WTC11 (cell line): ENCODE results near the gene CCDC68. TPM values are rescaled to one million over a fixed set of nuclear protein-coding genes. Genes with fewer than 3 reads are reported as not detected.

Source experiments
- ATAC-seq: fragments of 200-7000 bp; cut with Tn5 transposase; 2 replicates; pipeline ENCODE4 v1.10.0; 2021; ENCODE audit warnings: mild to moderate bottlenecking, moderate library complexity
- CTCF ChIA-PET: fragments of 300-600 bp; sonication (Branson Sonifier 250); formaldehyde crosslinking; loops from one replicate; lab custom pipeline; 2021; ENCODE audit warnings: antibody characterized with exemption; lab: Charles Lee
- POLR2A ChIA-PET: fragments of 350-600 bp; sonication (Branson Sonifier 250); formaldehyde crosslinking; loops from one replicate; lab custom pipeline; 2021; ENCODE audit warnings: antibody characterized with exemption; lab: Charles Lee
- DNase-seq: peaks from one replicate; pipeline ENCODE4 v3.0.0; 2021; ENCODE audit warnings: low spot score
- H3K27ac Mint-ChIP-seq: 2 replicates; pipeline ENCODE4 v1.8.0; 2021; ENCODE audit warnings: mixed read lengths
- H3K27me3 Mint-ChIP-seq: 2 replicates; pipeline ENCODE4 v1.8.0; 2021; ENCODE audit warnings: low read depth, mild to moderate bottlenecking, moderate library complexity, mixed read lengths
- H3K36me3 Mint-ChIP-seq: 2 replicates; pipeline ENCODE4 v1.8.0; 2021; ENCODE audit warnings: mixed read lengths
- H3K4me1 Mint-ChIP-seq: 2 replicates; pipeline ENCODE4 v1.8.0; 2022; ENCODE audit warnings: mixed read lengths
- H3K4me3 Mint-ChIP-seq: 2 replicates; pipeline ENCODE4 v1.8.0; 2021; ENCODE audit warnings: mild to moderate bottlenecking, moderate library complexity, mixed read lengths
- H3K9me3 Mint-ChIP-seq: 2 replicates; pipeline ENCODE4 v1.8.0; 2021; ENCODE audit warnings: mixed read lengths
- ATF1 ChIP-seq: sonication (generic); formaldehyde crosslinking; IDR thresholded peaks from 2 replicates; pipeline ENCODE4 v1.8.1; 2023; ENCODE audit warnings: mild to moderate bottlenecking, moderate library complexity, missing genetic modification reagents
- ATF3 ChIP-seq: sonication (generic); formaldehyde crosslinking; conservative IDR thresholded peaks from 2 replicates; pipeline ENCODE4 v1.8.1; 2022; ENCODE audit warnings: mild to moderate bottlenecking, missing genetic modification reagents
- ATF6 ChIP-seq: sonication (generic); formaldehyde crosslinking; IDR thresholded peaks from 2 replicates; pipeline ENCODE4 v1.8.1; 2023; ENCODE audit warnings: mild to moderate bottlenecking, missing genetic modification reagents
- EMX1 ChIP-seq: fragments of 250-450 bp; sonication (Bioruptor Pico); IDR thresholded peaks from 2 replicates; pipeline ENCODE4 v1.8.0; 2021; ENCODE audit warnings: mild to moderate bottlenecking
- ESRRA ChIP-seq: sonication (generic); formaldehyde crosslinking; IDR thresholded peaks from 2 replicates; pipeline ENCODE4 v1.8.1; 2022; ENCODE audit warnings: mild to moderate bottlenecking, missing genetic modification reagents, borderline replicate concordance
- FOXP1 ChIP-seq: sonication (generic); formaldehyde crosslinking; IDR thresholded peaks from 2 replicates; pipeline ENCODE4 v1.8.0; 2022; ENCODE audit warnings: missing genetic modification reagents, mild to moderate bottlenecking, moderate library complexity, borderline replicate concordance
- GRHL2 ChIP-seq: fragments of 250-450 bp; sonication (Bioruptor Pico); IDR thresholded peaks from 2 replicates; pipeline ENCODE4 v1.8.0; 2022; ENCODE audit warnings: mild to moderate bottlenecking, moderate library complexity; ENCODE audit not compliant: insufficient replicate concordance, severe bottlenecking
- JAZF1 ChIP-seq: fragments of 250-450 bp; sonication (Bioruptor Pico); IDR thresholded peaks from 2 replicates; pipeline ENCODE4 v1.9.0; 2021; ENCODE audit warnings: moderate library complexity, mild to moderate bottlenecking, inconsistent platforms
- KAT7 ChIP-seq: sonication (generic); formaldehyde crosslinking; IDR thresholded peaks from 2 replicates; pipeline ENCODE4 v1.8.1; 2023; ENCODE audit warnings: missing genetic modification reagents, mild to moderate bottlenecking, borderline replicate concordance
- NR1H2 ChIP-seq: sonication (generic); formaldehyde crosslinking; IDR thresholded peaks from 2 replicates; pipeline ENCODE4 v1.9.0; 2021; ENCODE audit warnings: mild to moderate bottlenecking, moderate library complexity, missing genetic modification reagents
- NR2C2 ChIP-seq: sonication (generic); formaldehyde crosslinking; IDR thresholded peaks from 2 replicates; pipeline ENCODE4 v1.8.0; 2022; ENCODE audit warnings: mild to moderate bottlenecking, missing genetic modification reagents
- OVOL2 ChIP-seq: fragments of 250-450 bp; sonication (Bioruptor Pico); IDR thresholded peaks from 2 replicates; pipeline ENCODE4 v1.9.0; 2021; ENCODE audit warnings: mild to moderate bottlenecking, borderline replicate concordance
- SP1 ChIP-seq: sonication (generic); formaldehyde crosslinking; conservative IDR thresholded peaks from 2 replicates; pipeline ENCODE4 v1.8.1; 2022; ENCODE audit warnings: missing genetic modification reagents
- TCF7 ChIP-seq: sonication (generic); formaldehyde crosslinking; IDR thresholded peaks from 2 replicates; pipeline ENCODE4 v1.8.0; 2022; ENCODE audit warnings: mild to moderate bottlenecking, low read depth, missing genetic modification reagents, moderate library complexity
- ZNF263 ChIP-seq: sonication (generic); formaldehyde crosslinking; IDR thresholded peaks from 2 replicates; pipeline ENCODE4 v1.8.1; 2022; ENCODE audit warnings: low read depth, mild to moderate bottlenecking, moderate library complexity, missing genetic modification reagents
- ZNF423 ChIP-seq: fragments of 250-450 bp; sonication (Bioruptor Pico); IDR thresholded peaks from 2 replicates; pipeline ENCODE4 v2.1.2; 2022; ENCODE audit warnings: mild to moderate bottlenecking, moderate library complexity
- total RNA-seq: library from RNA; stranded (reverse); gene quantifications from 3 replicates; pipeline ENCODE4 v1.2.3, GENCODE V29; 2021
- TF ChIP-seq, protein P1 (sequence below): sonication (generic); formaldehyde crosslinking; IDR thresholded peaks from 2 replicates; pipeline ENCODE4 v1.8.0; 2022; ENCODE audit warnings: mild to moderate bottlenecking, missing genetic modification reagents
- TF ChIP-seq, protein P2 (sequence below): fragments of 250-450 bp; sonication (Bioruptor Pico); IDR thresholded peaks from 2 replicates; pipeline ENCODE4 v1.9.0; 2021; ENCODE audit warnings: moderate library complexity, mild to moderate bottlenecking, inconsistent platforms, borderline replicate concordance
- TF ChIP-seq, protein P3 (sequence below): sonication (generic); formaldehyde crosslinking; IDR thresholded peaks from 2 replicates; pipeline ENCODE4 v1.8.1; 2023; ENCODE audit warnings: mild to moderate bottlenecking, moderate library complexity, missing genetic modification reagents
- TF ChIP-seq, protein P4 (sequence below): sonication (generic); formaldehyde crosslinking; IDR thresholded peaks from 2 replicates; pipeline ENCODE4 v1.8.1; 2022; ENCODE audit warnings: low read depth, missing genetic modification reagents, borderline replicate concordance
- TF ChIP-seq, protein P5 (sequence below): sonication (generic); formaldehyde crosslinking; IDR thresholded peaks from 2 replicates; pipeline ENCODE4 v1.8.1; 2022; ENCODE audit warnings: mild to moderate bottlenecking, moderate library complexity, missing genetic modification reagents
- TF ChIP-seq, protein P6 (sequence below): sonication (generic); formaldehyde crosslinking; IDR thresholded peaks from 2 replicates; pipeline ENCODE4 v1.8.0; 2023; ENCODE audit warnings: mild to moderate bottlenecking, missing genetic modification reagents

The CCDC68 gene
- total RNA-seq, 1 experiment from 2014 or later: 0.92 TPM

DNA sequence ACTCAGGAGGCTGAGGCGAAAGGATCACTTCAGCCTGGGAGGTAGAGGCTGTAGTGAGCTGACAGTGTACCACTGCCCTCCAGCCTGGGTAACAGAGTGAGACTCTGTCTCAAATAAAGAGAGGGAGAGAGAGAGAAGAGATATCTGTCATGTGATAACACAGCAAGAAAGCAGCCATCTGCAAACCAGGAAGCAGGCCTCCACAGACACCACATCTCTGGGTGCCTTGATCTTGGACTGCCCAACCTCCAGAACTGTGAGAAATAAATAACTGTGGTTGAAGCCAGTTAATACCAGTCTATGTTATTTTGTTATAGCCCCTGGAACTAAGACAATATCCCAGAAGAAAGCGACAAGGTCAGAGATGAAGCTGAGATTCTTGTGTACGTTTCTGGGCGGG lies 2.6 kb upstream of the CCDC68 start:
- TF ChIP-seq, protein P1, sequence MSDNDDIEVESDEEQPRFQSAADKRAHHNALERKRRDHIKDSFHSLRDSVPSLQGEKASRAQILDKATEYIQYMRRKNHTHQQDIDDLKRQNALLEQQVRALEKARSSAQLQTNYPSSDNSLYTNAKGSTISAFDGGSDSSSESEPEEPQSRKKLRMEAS: no peak
- no peak for TF ChIP-seq EMX1
- TF ChIP-seq, protein P2, sequence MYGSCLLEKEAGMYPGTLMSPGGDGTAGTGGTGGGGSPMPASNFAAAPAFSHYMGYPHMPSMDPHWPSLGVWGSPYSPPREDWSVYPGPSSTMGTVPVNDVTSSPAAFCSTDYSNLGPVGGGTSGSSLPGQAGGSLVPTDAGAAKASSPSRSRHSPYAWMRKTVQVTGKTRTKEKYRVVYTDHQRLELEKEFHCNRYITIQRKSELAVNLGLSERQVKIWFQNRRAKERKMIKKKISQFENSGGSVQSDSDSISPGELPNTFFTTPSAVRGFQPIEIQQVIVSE (CRISPR knock-in tag): no peak
- no peak for TF ChIP-seq ESRRA
- TF ChIP-seq FOXP1 (CRISPR knock-in tag): no peak
- TF ChIP-seq, protein P3, sequence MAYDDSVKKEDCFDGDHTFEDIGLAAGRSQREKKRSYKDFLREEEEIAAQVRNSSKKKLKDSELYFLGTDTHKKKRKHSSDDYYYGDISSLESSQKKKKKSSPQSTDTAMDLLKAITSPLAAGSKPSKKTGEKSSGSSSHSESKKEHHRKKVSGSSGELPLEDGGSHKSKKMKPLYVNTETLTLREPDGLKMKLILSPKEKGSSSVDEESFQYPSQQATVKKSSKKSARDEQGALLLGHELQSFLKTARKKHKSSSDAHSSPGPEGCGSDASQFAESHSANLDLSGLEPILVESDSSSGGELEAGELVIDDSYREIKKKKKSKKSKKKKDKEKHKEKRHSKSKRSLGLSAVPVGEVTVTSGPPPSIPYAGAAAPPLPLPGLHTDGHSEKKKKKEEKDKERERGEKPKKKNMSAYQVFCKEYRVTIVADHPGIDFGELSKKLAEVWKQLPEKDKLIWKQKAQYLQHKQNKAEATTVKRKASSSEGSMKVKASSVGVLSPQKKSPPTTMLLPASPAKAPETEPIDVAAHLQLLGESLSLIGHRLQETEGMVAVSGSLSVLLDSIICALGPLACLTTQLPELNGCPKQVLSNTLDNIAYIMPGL (CRISPR knock-in tag): no peak
- TF ChIP-seq OVOL2 (CRISPR knock-in tag): no peak
- no peak for TF ChIP-seq KAT7
- TF ChIP-seq NR1H2: no peak
- no peak for TF ChIP-seq GRHL2 (CRISPR knock-in tag)
- TF ChIP-seq JAZF1 (CRISPR knock-in tag): no peak
- no peak for TF ChIP-seq ZNF423 (CRISPR knock-in tag)
- TF ChIP-seq, protein P4, sequence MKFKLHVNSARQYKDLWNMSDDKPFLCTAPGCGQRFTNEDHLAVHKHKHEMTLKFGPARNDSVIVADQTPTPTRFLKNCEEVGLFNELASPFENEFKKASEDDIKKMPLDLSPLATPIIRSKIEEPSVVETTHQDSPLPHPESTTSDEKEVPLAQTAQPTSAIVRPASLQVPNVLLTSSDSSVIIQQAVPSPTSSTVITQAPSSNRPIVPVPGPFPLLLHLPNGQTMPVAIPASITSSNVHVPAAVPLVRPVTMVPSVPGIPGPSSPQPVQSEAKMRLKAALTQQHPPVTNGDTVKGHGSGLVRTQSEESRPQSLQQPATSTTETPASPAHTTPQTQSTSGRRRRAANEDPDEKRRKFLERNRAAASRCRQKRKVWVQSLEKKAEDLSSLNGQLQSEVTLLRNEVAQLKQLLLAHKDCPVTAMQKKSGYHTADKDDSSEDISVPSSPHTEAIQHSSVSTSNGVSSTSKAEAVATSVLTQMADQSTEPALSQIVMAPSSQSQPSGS (CRISPR knock-in tag): no peak
- TF ChIP-seq ATF3 (CRISPR knock-in tag): no peak
- TF ChIP-seq, protein P5, sequence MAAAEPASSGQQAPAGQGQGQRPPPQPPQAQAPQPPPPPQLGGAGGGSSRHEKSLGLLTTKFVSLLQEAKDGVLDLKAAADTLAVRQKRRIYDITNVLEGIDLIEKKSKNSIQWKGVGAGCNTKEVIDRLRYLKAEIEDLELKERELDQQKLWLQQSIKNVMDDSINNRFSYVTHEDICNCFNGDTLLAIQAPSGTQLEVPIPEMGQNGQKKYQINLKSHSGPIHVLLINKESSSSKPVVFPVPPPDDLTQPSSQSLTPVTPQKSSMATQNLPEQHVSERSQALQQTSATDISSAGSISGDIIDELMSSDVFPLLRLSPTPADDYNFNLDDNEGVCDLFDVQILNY (CRISPR knock-in tag): no peak
- no peak for TF ChIP-seq TCF7
- TF ChIP-seq SP1 (CRISPR knock-in tag): no peak
- ChIA-PET POLR2A (no interaction called here), CTCF (no interaction called here)
- Mint-ChIP-seq H3K9me3 (no peaks in the 10 kb centered on the region), H3K4me3 (no peak overlapping the region), H3K27ac (no peak overlapping the region), H3K36me3 (no peaks in the 10 kb centered on the region), H3K4me1 (peaks cover 17% of the 10 kb centered on the region; the same call in 1 of the 2 replicates), H3K27me3 (peaks cover 22% of the 10 kb centered on the region)
- DNase-seq (no peak), ATAC-seq (no peak)

GRCh38 chr18:54961016-54961423 lies 1.8 kb upstream of the CCDC68 start:
- POLR2A ChIA-PET: no interaction called here
- peaks cover 17% of the 10 kb centered on the region; the same call in 1 of the 2 replicates for H3K4me1 Mint-ChIP-seq
- DNase-seq (no peak), ATAC-seq (no peak)
- CTCF ChIA-PET: no interaction called here
- H3K4me3 Mint-ChIP-seq: no peak overlapping the region
- H3K27me3 Mint-ChIP-seq: peaks cover 22% of the 10 kb centered on the region
- no peak overlapping the region for H3K27ac Mint-ChIP-seq
- no peaks in the 10 kb centered on the region for H3K36me3 Mint-ChIP-seq
- H3K9me3 Mint-ChIP-seq: no peaks in the 10 kb centered on the region
- no peak for TF ChIP-seq NR2C2
- TF ChIP-seq, protein P3 (CRISPR knock-in tag): no peak
- TF ChIP-seq TCF7: no peak
- no peak for TF ChIP-seq ATF6 (CRISPR knock-in tag)
- no peak for TF ChIP-seq ATF1 (CRISPR knock-in tag)
- TF ChIP-seq ZNF263 (CRISPR knock-in tag): no peak
- TF ChIP-seq KAT7: no peak
- TF ChIP-seq, protein P2 (CRISPR knock-in tag): no peak
- TF ChIP-seq, protein P6, sequence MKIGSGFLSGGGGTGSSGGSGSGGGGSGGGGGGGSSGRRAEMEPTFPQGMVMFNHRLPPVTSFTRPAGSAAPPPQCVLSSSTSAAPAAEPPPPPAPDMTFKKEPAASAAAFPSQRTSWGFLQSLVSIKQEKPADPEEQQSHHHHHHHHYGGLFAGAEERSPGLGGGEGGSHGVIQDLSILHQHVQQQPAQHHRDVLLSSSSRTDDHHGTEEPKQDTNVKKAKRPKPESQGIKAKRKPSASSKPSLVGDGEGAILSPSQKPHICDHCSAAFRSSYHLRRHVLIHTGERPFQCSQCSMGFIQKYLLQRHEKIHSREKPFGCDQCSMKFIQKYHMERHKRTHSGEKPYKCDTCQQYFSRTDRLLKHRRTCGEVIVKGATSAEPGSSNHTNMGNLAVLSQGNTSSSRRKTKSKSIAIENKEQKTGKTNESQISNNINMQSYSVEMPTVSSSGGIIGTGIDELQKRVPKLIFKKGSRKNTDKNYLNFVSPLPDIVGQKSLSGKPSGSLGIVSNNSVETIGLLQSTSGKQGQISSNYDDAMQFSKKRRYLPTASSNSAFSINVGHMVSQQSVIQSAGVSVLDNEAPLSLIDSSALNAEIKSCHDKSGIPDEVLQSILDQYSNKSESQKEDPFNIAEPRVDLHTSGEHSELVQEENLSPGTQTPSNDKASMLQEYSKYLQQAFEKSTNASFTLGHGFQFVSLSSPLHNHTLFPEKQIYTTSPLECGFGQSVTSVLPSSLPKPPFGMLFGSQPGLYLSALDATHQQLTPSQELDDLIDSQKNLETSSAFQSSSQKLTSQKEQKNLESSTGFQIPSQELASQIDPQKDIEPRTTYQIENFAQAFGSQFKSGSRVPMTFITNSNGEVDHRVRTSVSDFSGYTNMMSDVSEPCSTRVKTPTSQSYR (CRISPR knock-in tag): no peak
- no peak for TF ChIP-seq SP1 (CRISPR knock-in tag)
